IPS-NIHi7 (cell line): ENCODE measurements around the gene FBXL17.

Experiments
- DNase-seq: peaks from one replicate; pipeline ENCODE4 v3.0.0; 2012; ENCODE audit warnings: mixed read lengths; ENCODE audit errors: extremely low spot score

FBXL17 gene

GRCh38 chr5:108249785-108250426 lies 132.0 kb downstream of the FBXL17 start:
- DNase-seq, result no peak

- DNase-seq, result no peak
Measured at GRCh38 chr5:108249095-108249784, 132.7 kb downstream of the FBXL17 start.

GRCh38 chr5:108238936-108239887 lies 142.7 kb downstream of the FBXL17 start:
- peak; percentile 19 for DNase-seq

GRCh38 chr5:108238461-108238860 lies 143.4 kb downstream of the FBXL17 start:
- no peak for DNase-seq

GRCh38 chr5:108233617-108234155 lies 148.2 kb downstream of the FBXL17 start:
- DNase-seq, result no peak

GRCh38 chr5:108232805-108233204 lies 149.1 kb downstream of the FBXL17 start:
- DNase-seq, result no peak

GRCh38 chr5:108222011-108222410 lies 159.9 kb downstream of the FBXL17 start:
- no peak for DNase-seq

GRCh38 chr5:108220834-108221233 lies 161.1 kb downstream of the FBXL17 start:
- no peak for DNase-seq

GRCh38 chr5:108216890-108217289 lies 165.0 kb downstream of the FBXL17 start:
- no peak for DNase-seq

- no peak for DNase-seq
Measured at GRCh38 chr5:108214857-108215256, 167.0 kb downstream of the FBXL17 start.

GRCh38 chr5:108212775-108213346 lies 169.0 kb downstream of the FBXL17 start:
- DNase-seq, result peak; percentile 53

GRCh38 chr5:108206707-108207106 lies 175.2 kb downstream of the FBXL17 start:
- no peak for DNase-seq

- no peak for DNase-seq
Measured at GRCh38 chr5:108201721-108202120, 180.2 kb downstream of the FBXL17 start.

- DNase-seq, result no peak
Measured at GRCh38 chr5:108196276-108196675, 185.6 kb downstream of the FBXL17 start.

- DNase-seq, result no peak
Measured at GRCh38 chr5:108193021-108193795, 188.7 kb downstream of the FBXL17 start.

GRCh38 chr5:108184940-108185339 lies 197.0 kb downstream of the FBXL17 start:
- no peak for DNase-seq

GRCh38 chr5:108181975-108182374 lies 199.9 kb downstream of the FBXL17 start:
- DNase-seq, result no peak

GRCh38 chr5:108174286-108174685 lies 207.6 kb downstream of the FBXL17 start:
- DNase-seq, result no peak

GRCh38 chr5:108171759-108172158 lies 210.1 kb downstream of the FBXL17 start:
- no peak for DNase-seq

GRCh38 chr5:108168915-108169314 lies 213.0 kb downstream of the FBXL17 start:
- no peak for DNase-seq

GRCh38 chr5:108167174-108167573 lies 214.7 kb downstream of the FBXL17 start:
- no peak for DNase-seq
